ENCODE data around the gene PCDHA5. TPM values are rescaled to one million over a fixed set of nuclear protein-coding genes. Genes with fewer than 3 reads are reported as not detected.

PCDHA5 gene
- polyA plus RNA-seq, 1 donor from 2014 or later: 1.4 TPM

GRCh38 chr5:140857987-140858240 is 36.5 kb downstream of the PCDHA5 start:
- TF ChIP-seq MXI1 (conservative IDR thresholded peaks at IDR 0.05; ENCODE audit: poor library complexity, severe bottlenecking) (no peak), POLR2AphosphoS5 (IDR thresholded peaks at IDR 0.05) (no peak), RAD21 (conservative IDR thresholded peaks at IDR 0.05) (no peak), EZH2 (IDR thresholded peaks at IDR 0.05; ENCODE audit: borderline replicate concordance, insufficient read depth, low read length, poor library complexity, severe bottlenecking) (no peak), TAF1 (IDR thresholded peaks at IDR 0.05; ENCODE audit: low read depth) (no peak), EP300 (conservative IDR thresholded peaks at IDR 0.05; ENCODE audit: poor library complexity, severe bottlenecking) (no peak), CTCF (IDR thresholded peaks at IDR 0.05; ENCODE audit: poor library complexity, severe bottlenecking) (no peak), REST (IDR thresholded peaks at IDR 0.05; ENCODE audit: borderline replicate concordance) (no peak), SMC3 (conservative IDR thresholded peaks at IDR 0.05; ENCODE audit: poor library complexity) (no peak)
- Histone ChIP-seq H2AFZ (ENCODE audit: low read depth, low read length) (no peak overlapping the region), H3K27me3 (ENCODE audit: insufficient read depth, low read depth, low read length) (no peaks in the 10 kb centered on the region), H3K9ac (ENCODE audit: low read length) (no peak overlapping the region), H3K36me3 (ENCODE audit: insufficient read depth, low read length) (peaks cover 28% of the 10 kb centered on the region), H3K4me3 (ENCODE audit: low read length) (peak overlapping the region; percentile 37), H3K9me2 (ENCODE audit: insufficient read depth, low read length) (no peaks in the 10 kb centered on the region), H3K9me3 (ENCODE audit: low read length) (peaks cover 34% of the 10 kb centered on the region), H4K20me1 (ENCODE audit: insufficient read depth) (no peaks in the 10 kb centered on the region), H3F3A (ENCODE audit: insufficient read depth, low read length, poor library complexity, severe bottlenecking) (peaks cover 3% of the 10 kb centered on the region), H3K79me2 (replicated peaks; ENCODE audit: insufficient read depth, low read length) (peaks cover 9% of the 10 kb centered on the region), H3K27ac (ENCODE audit: low read length) (no peak overlapping the region), H3K4me2 (ENCODE audit: low read length) (no peak overlapping the region)

- peaks cover 40% of the 10 kb centered on the region for H3K79me2 ChIP-seq (replicated peaks; ENCODE audit: insufficient read depth, low read length)
- no peak overlapping the region for H3K27ac ChIP-seq (ENCODE audit: low read length)
- H3K9me2 ChIP-seq (ENCODE audit: insufficient read depth, low read length): no peaks in the 10 kb centered on the region
- peaks cover 52% of the 10 kb centered on the region for H3K36me3 ChIP-seq (ENCODE audit: insufficient read depth, low read length)
- H3K9me3 ChIP-seq (ENCODE audit: low read length): peaks cover 45% of the 10 kb centered on the region
- H3K4me3 ChIP-seq (ENCODE audit: low read length): no peak overlapping the region
- H3K27me3 ChIP-seq (ENCODE audit: insufficient read depth, low read depth, low read length): no peaks in the 10 kb centered on the region
- H2AFZ ChIP-seq (ENCODE audit: low read depth, low read length): no peak overlapping the region
- H3K4me2 ChIP-seq (ENCODE audit: low read length): no peak overlapping the region
- H3K9ac ChIP-seq (ENCODE audit: low read length): no peak overlapping the region
- peaks cover 3% of the 10 kb centered on the region for H3F3A ChIP-seq (ENCODE audit: insufficient read depth, low read length, poor library complexity, severe bottlenecking)
- no peaks in the 10 kb centered on the region for H4K20me1 ChIP-seq (ENCODE audit: insufficient read depth)
- TF ChIP-seq RAD21 (conservative IDR thresholded peaks at IDR 0.05) (no peak), EZH2 (IDR thresholded peaks at IDR 0.05; ENCODE audit: borderline replicate concordance, insufficient read depth, low read length, poor library complexity, severe bottlenecking) (no peak), POLR2AphosphoS5 (IDR thresholded peaks at IDR 0.05) (no peak), SMC3 (conservative IDR thresholded peaks at IDR 0.05; ENCODE audit: poor library complexity) (no peak), TAF1 (IDR thresholded peaks at IDR 0.05; ENCODE audit: low read depth) (no peak), EP300 (conservative IDR thresholded peaks at IDR 0.05; ENCODE audit: poor library complexity, severe bottlenecking) (no peak), MXI1 (conservative IDR thresholded peaks at IDR 0.05; ENCODE audit: poor library complexity, severe bottlenecking) (no peak), CTCF (IDR thresholded peaks at IDR 0.05; ENCODE audit: poor library complexity, severe bottlenecking) (no peak), REST (IDR thresholded peaks at IDR 0.05; ENCODE audit: borderline replicate concordance) (no peak)
These were observed 41.3 kb downstream of the PCDHA5 start for GRCh38 chr5:140862441-140863295.
